ENCODE data around the gene RFX4. TPM values are rescaled to one million over a fixed set of nuclear protein-coding genes. Genes with fewer than 3 reads are reported as not detected.

Gene RFX4
- total and polyA plus RNA-seq, 10 of the 15 experiments (the other 5 are each of a cell fraction or from before 2014, with no cell fraction given), result 0.02 to 0.23 TPM; not detected in 8

DNA sequence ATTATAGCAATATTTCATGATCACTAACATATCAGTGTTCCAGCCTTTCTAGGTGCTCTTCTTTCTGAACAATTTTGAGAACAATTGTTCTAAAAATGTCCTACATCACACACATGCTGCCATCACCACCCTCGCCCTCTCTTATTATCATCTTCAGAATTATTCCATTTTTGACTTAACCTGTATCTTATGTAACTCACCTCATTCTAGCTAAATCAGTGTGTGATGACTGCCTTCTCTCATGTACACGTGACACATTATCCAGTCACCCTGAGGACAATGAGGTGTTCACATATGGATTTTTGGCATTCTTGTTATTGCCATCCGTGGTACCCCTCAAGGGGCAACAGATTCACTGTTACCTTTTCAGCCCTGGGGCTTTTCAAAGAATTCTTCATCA is 87.3 kb downstream of the RFX4 start:
- peaks cover 12% of the 10 kb centered on the region for H3K4me1 ChIP-seq (ENCODE audit: control insufficient read depth, insufficient read depth, low read length)
- ChIA-PET POLR2A (no interaction called here), RAD21 (ENCODE audit: unreplicated experiment) (no interaction called here), SMC1A (ENCODE audit: uncharacterized antibody, unreplicated experiment) (no interaction called here), CTCF (no interaction called here)
- H3K4me2 ChIP-seq (ENCODE audit: control insufficient read depth, insufficient read depth), result no peak overlapping the region
- FAIRE-seq (no peak), DNase-seq (ENCODE audit: low read depth, low spot score) (no peak), ATAC-seq (no peak)
- WGBS (ENCODE audit: insufficient coverage, insufficient replicate concordance, low lambda C conversion rate, missing lambda C conversion rate), result 16% methylated on average over 3 of the region's 3 CpGs
- in situ Hi-C loops (cut with MboI) (no loop called here), intact Hi-C loops (cut with micrococcal nuclease; ENCODE audit: unreplicated experiment) (no loop called here)
- H3K9me3 ChIP-seq (replicated peaks; ENCODE audit: control insufficient read depth, insufficient read depth, low read length), result no peaks in the 10 kb centered on the region
- H3K4me3 ChIP-seq, result no peak overlapping the region
- H3K27me3 ChIP-seq (replicated peaks in 1 of 2; ENCODE audit: control insufficient read depth in 2 of 2, insufficient read depth in 2 of 2, low read length in 1 of 2), result no peaks in the 10 kb centered on the region
- no peak overlapping the region for H3K27ac ChIP-seq (ENCODE audit: control insufficient read depth, insufficient read depth)
- H3K9ac ChIP-seq (ENCODE audit: control insufficient read depth, insufficient read depth, low read length), result no peak overlapping the region
- no peaks in the 10 kb centered on the region for H4K20me1 ChIP-seq (ENCODE audit: control insufficient read depth, insufficient read depth)
- no peaks in the 10 kb centered on the region for H3K79me2 ChIP-seq (ENCODE audit: control insufficient read depth, insufficient read depth, low read length)
- H2AFZ ChIP-seq (ENCODE audit: control insufficient read depth, low read depth, low read length), result no peak overlapping the region
- BruUV-seq (replicated peaks), result no TSS peak
- H3K36me3 ChIP-seq (ENCODE audit: control insufficient read depth in 2 of 2, insufficient read depth in 2 of 2, low read length in 1 of 2), result no peaks in the 10 kb centered on the region
- no peak for TF ChIP-seq CEBPZ (IDR thresholded peaks at IDR 0.05; ENCODE audit: low read depth, low read length)
- TF ChIP-seq KAT2A (conservative IDR thresholded peaks at IDR 0.05; ENCODE audit: control insufficient read depth, low read depth, low read length), result no peak
- TF ChIP-seq EGR1 (IDR thresholded peaks at IDR 0.05; ENCODE audit: borderline replicate concordance in 1 of 2, low read depth in 2 of 2, low read length in 2 of 2), result no peak
- TF ChIP-seq, protein P1, sequence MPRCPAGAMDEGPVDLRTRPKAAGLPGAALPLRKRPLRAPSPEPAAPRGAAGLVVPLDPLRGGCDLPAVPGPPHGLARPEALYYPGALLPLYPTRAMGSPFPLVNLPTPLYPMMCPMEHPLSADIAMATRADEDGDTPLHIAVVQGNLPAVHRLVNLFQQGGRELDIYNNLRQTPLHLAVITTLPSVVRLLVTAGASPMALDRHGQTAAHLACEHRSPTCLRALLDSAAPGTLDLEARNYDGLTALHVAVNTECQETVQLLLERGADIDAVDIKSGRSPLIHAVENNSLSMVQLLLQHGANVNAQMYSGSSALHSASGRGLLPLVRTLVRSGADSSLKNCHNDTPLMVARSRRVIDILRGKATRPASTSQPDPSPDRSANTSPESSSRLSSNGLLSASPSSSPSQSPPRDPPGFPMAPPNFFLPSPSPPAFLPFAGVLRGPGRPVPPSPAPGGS (IDR thresholded peaks at IDR 0.05; ENCODE audit: borderline replicate concordance, insufficient read depth, low read depth, low read length, poor library complexity, severe bottlenecking), result no peak
- no peak for TF ChIP-seq CTCF (IDR thresholded peaks at IDR 0.05 in 2 of 3, conservative IDR thresholded peaks at IDR 0.05 in 1 of 3; ENCODE audit: control insufficient read depth in 2 of 3, extremely low read depth in 1 of 3, insufficient read depth in 1 of 3, low read depth in 3 of 3, low read length in 3 of 3)
- no peak for TF ChIP-seq ZSCAN29 (IDR thresholded peaks at IDR 0.05)
- TF ChIP-seq BRCA1 (IDR thresholded peaks at IDR 0.05; ENCODE audit: low read depth, low read length), result no peak
- TF ChIP-seq, protein P2, sequence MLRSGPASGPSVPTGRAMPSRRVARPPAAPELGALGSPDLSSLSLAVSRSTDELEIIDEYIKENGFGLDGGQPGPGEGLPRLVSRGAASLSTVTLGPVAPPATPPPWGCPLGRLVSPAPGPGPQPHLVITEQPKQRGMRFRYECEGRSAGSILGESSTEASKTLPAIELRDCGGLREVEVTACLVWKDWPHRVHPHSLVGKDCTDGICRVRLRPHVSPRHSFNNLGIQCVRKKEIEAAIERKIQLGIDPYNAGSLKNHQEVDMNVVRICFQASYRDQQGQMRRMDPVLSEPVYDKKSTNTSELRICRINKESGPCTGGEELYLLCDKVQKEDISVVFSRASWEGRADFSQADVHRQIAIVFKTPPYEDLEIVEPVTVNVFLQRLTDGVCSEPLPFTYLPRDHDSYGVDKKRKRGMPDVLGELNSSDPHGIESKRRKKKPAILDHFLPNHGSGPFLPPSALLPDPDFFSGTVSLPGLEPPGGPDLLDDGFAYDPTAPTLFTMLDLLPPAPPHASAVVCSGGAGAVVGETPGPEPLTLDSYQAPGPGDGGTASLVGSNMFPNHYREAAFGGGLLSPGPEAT (IDR thresholded peaks at IDR 0.05; ENCODE audit: low read depth), result no peak
- TF ChIP-seq SREBF2 (IDR thresholded peaks at IDR 0.05; ENCODE audit: low read length), result no peak
- TF ChIP-seq NRF1 (conservative IDR thresholded peaks at IDR 0.05; ENCODE audit: low read depth, low read length), result no peak
- no peak for TF ChIP-seq MAX (IDR thresholded peaks at IDR 0.05; ENCODE audit: low read depth, low read length)
- no peak for TF ChIP-seq SPI1 (IDR thresholded peaks at IDR 0.05; ENCODE audit: borderline replicate concordance, insufficient read depth, low read depth, low read length)

Data from GM12878 (cell line).